HG02885 (cell line): ENCODE results near the gene RNF2.
A peak's percentile ranks its signal among the peaks of the same experiment; 100 is the strongest.
"Not testable (repeated sequence)": the region's sequence is repeated elsewhere in the genome, so short reads cannot be mapped to it uniquely, and the experiment has no call there.

Experiments used
- ATAC-seq: cut with Tn5 transposase; IDR thresholded peaks from one replicate; pipeline ENCODE4 v1.9.1; 2021; ENCODE audit warnings: mild to moderate bottlenecking; ENCODE audit not compliant: unreplicated experiment, poor library complexity

RNF2 gene

GRCh38 chr1:185046668-185047067, 1.3 kb downstream of the RNF2 start:
- ATAC-seq, result no peak

- no peak for ATAC-seq
Observed at GRCh38 chr1:185049670-185050069, 4.3 kb downstream of the RNF2 start.

- ATAC-seq, result no peak
Observed at GRCh38 chr1:185050823-185051451, 5.6 kb downstream of the RNF2 start.

GRCh38 chr1:185053204-185053603, 7.8 kb downstream of the RNF2 start:
- ATAC-seq, result no peak

GRCh38 chr1:185054365-185055060, 9.2 kb downstream of the RNF2 start:
- no peak for ATAC-seq

- ATAC-seq, result no peak
Observed at GRCh38 chr1:185058110-185058509, 12.8 kb downstream of the RNF2 start.

GRCh38 chr1:185058876-185059275, 13.5 kb downstream of the RNF2 start:
- no peak for ATAC-seq

- no peak for ATAC-seq
Observed at GRCh38 chr1:185059950-185060571, 14.7 kb downstream of the RNF2 start.

GRCh38 chr1:185062710-185063370, 17.5 kb downstream of the RNF2 start:
- ATAC-seq, result peak; percentile 42

- ATAC-seq, result no peak
Observed at GRCh38 chr1:185063719-185064118, 18.4 kb downstream of the RNF2 start.

GRCh38 chr1:185065006-185065405, 19.6 kb downstream of the RNF2 start:
- not testable (repeated sequence) for ATAC-seq

- no peak for ATAC-seq
Observed at GRCh38 chr1:185066181-185066580, 20.8 kb downstream of the RNF2 start.

GRCh38 chr1:185068341-185068740, 23.0 kb downstream of the RNF2 start:
- ATAC-seq, result no peak

- no peak for ATAC-seq
Observed at GRCh38 chr1:185069202-185069772, 23.9 kb downstream of the RNF2 start.

- no peak for ATAC-seq
Observed at GRCh38 chr1:185070051-185070450, 24.7 kb downstream of the RNF2 start.

- no peak for ATAC-seq
Observed at GRCh38 chr1:185073725-185074124, 28.4 kb downstream of the RNF2 start.

GRCh38 chr1:185074307-185074706, 28.9 kb downstream of the RNF2 start:
- no peak for ATAC-seq

GRCh38 chr1:185075476-185075875, 30.1 kb downstream of the RNF2 start:
- ATAC-seq, result no peak

GRCh38 chr1:185077374-185077773, 32.0 kb downstream of the RNF2 start:
- no peak for ATAC-seq

- ATAC-seq, result no peak
Observed at GRCh38 chr1:185080422-185080821, 35.1 kb downstream of the RNF2 start.

GRCh38 chr1:185083818-185084217, 38.5 kb downstream of the RNF2 start:
- ATAC-seq, result no peak
